ENCODE measurements around the gene TRAF3IP1.

GRCh38 chr2:238406998-238407285 lies 86.6 kb downstream of the TRAF3IP1 start:
- no peak for TF ChIP-seq CTCF (IDR thresholded peaks at IDR 0.05)
- TF ChIP-seq ZFX (IDR thresholded peaks at IDR 0.05; ENCODE audit: borderline replicate concordance): no peak
